Colonic mucosa (tissue), 4 donors: ENCODE results near the gene ZBTB21. TPM values are rescaled to one million over a fixed set of nuclear protein-coding genes. Genes with fewer than 3 reads are reported as not detected.

ENCODE experiments used
- DNase-seq: peaks from one replicate; pipeline ENCODE4 v3.0.0-alpha.2; 2020
- H3K27ac ChIP-seq: fragments of 200-600 bp; one replicate; pipeline ENCODE4 v1.8.0; 2021
- H3K27me3 ChIP-seq: fragments of 200-600 bp; one replicate; pipeline ENCODE4 v1.8.0; 2021
- H3K36me3 ChIP-seq: fragments of 200-600 bp; one replicate; pipeline ENCODE4 v1.8.0; 2021
- H3K4me1 ChIP-seq: fragments of 200-600 bp; one replicate; pipeline ENCODE4 v1.8.0; 2021; ENCODE audit warnings: mild to moderate bottlenecking
- H3K4me3 ChIP-seq: fragments of 200-600 bp; one replicate; pipeline ENCODE4 v1.8.0; 2021
- H3K9ac ChIP-seq, 2 donors: one replicate each; pipeline ENCODE4 v1.7.0; 2013; ENCODE audit warnings: control low read depth in 2 of 2, low read depth in 2 of 2, low read length in 2 of 2
- H3K9me3 ChIP-seq: fragments of 200-600 bp; one replicate; pipeline ENCODE4 v1.8.0; 2021
- CTCF ChIP-seq: fragments of 200-600 bp; IDR thresholded peaks from one replicate; pipeline ENCODE4 v1.8.0; 2022; ENCODE audit warnings: antibody characterized with exemption, mild to moderate bottlenecking
- intact Hi-C: fragments of 100-400 bp; cut with DNase I; formaldehyde crosslinking; loops from one replicate; pipeline ENCODE4 v1.14.1; 2022
- total RNA-seq, 2 donors: library from RNA; stranded (reverse); fragmentation: NEBNext Ultra II Directional in 1 of 2; extraction: Animal tissue kit (Norgen Biotek cat#: 25700) in 1 of 2; gene quantifications; one replicate each; pipeline ENCODE4 v1.2.1, GENCODE V29; 2021
- donor health status: healthy.
- donor health status: DM: no; HTN: no; CAD: no.
- donor health status: DM: no; HTN: no; CAD: no.

Gene ZBTB21
- total RNA-seq, 2 donors from 2014 or later: 10.2 to 15.1 TPM

GRCh38 chr21:42028766-42029425 lies 18.7 kb upstream of the ZBTB21 start:
- Histone ChIP-seq H3K36me3 (no peaks in the 10 kb centered on the region), H3K9ac (no peak overlapping the region), H3K4me3 (no peak overlapping the region), H3K9me3 (no peaks in the 10 kb centered on the region), H3K4me1 (no peaks in the 10 kb centered on the region), H3K27ac (no peak overlapping the region), H3K27me3 (no peaks in the 10 kb centered on the region)
- TF ChIP-seq CTCF: no peak
- intact Hi-C loops: no loop called here
- DNase-seq: peak; percentile 40

GRCh38 chr21:42027822-42028765 lies 17.9 kb upstream of the ZBTB21 start:
- no peak for TF ChIP-seq CTCF
- Histone ChIP-seq H3K9me3 (no peaks in the 10 kb centered on the region), H3K4me3 (no peak overlapping the region), H3K4me1 (no peaks in the 10 kb centered on the region), H3K27ac (no peak overlapping the region), H3K27me3 (no peaks in the 10 kb centered on the region), H3K36me3 (no peaks in the 10 kb centered on the region), H3K9ac (peak overlapping the region in 1 of 2 donors; percentile 9)
- no peak for DNase-seq
- intact Hi-C loops: no loop called here

- intact Hi-C loops: no loop called here
- no peak for TF ChIP-seq CTCF
- DNase-seq: no peak
- no peak overlapping the region for H3K4me3 ChIP-seq
- no peak overlapping the region for H3K9ac ChIP-seq
- no peaks in the 10 kb centered on the region for H3K36me3 ChIP-seq
- no peaks in the 10 kb centered on the region for H3K4me1 ChIP-seq
- H3K9me3 ChIP-seq: no peaks in the 10 kb centered on the region
- H3K27ac ChIP-seq: no peak overlapping the region
- H3K27me3 ChIP-seq: no peaks in the 10 kb centered on the region
These were observed 17.1 kb upstream of the ZBTB21 start for GRCh38 chr21:42027085-42027821.

- no peak overlapping the region for H3K27ac ChIP-seq
- H3K4me1 ChIP-seq: no peaks in the 10 kb centered on the region
- intact Hi-C loops: no loop called here
- no peaks in the 10 kb centered on the region for H3K9me3 ChIP-seq
- H3K4me3 ChIP-seq: no peak overlapping the region
- DNase-seq: no peak
- TF ChIP-seq CTCF: no peak
- no peak overlapping the region for H3K9ac ChIP-seq
- H3K27me3 ChIP-seq: no peaks in the 10 kb centered on the region
- H3K36me3 ChIP-seq: no peaks in the 10 kb centered on the region
These were observed 15.9 kb upstream of the ZBTB21 start for GRCh38 chr21:42026082-42026435.

- H3K4me3 ChIP-seq: no peak overlapping the region
- no peak overlapping the region for H3K9ac ChIP-seq
- no peaks in the 10 kb centered on the region for H3K4me1 ChIP-seq
- no peak for DNase-seq
- H3K36me3 ChIP-seq: no peaks in the 10 kb centered on the region
- H3K27ac ChIP-seq: no peak overlapping the region
- TF ChIP-seq CTCF: no peak
- H3K27me3 ChIP-seq: no peaks in the 10 kb centered on the region
- H3K9me3 ChIP-seq: no peaks in the 10 kb centered on the region
- intact Hi-C loops: no loop called here
These were observed 15.4 kb upstream of the ZBTB21 start for GRCh38 chr21:42025376-42026081.
